Parathyroid adenoma (tissue), 2 donors: Measurements from ENCODE around the gene BAZ1B.
"Not testable (repeated sequence)": the region's sequence is repeated elsewhere in the genome, so short reads cannot be mapped to it uniquely, and the experiment has no call there.

Experiments
- H2AFZ ChIP-seq: fragments of 300-600 bp; sonication (generic); one replicate; pipeline ENCODE4 v1.7.0; 2017; ENCODE audit warnings: antibody characterized with exemption, mild to moderate bottlenecking
- H3K27ac ChIP-seq: fragments of 300-600 bp; sonication (generic); one replicate; pipeline ENCODE4 v1.7.0; 2017
- H3K27me3 ChIP-seq: fragments of 300-600 bp; sonication (generic); one replicate; pipeline ENCODE4 v1.7.0; 2017; ENCODE audit warnings: low read length; ENCODE audit not compliant: control insufficient read depth, insufficient read depth
- H3K36me3 ChIP-seq: fragments of 300-600 bp; sonication (generic); one replicate; pipeline ENCODE4 v1.7.0; 2017; ENCODE audit warnings: low read length; ENCODE audit not compliant: control insufficient read depth, insufficient read depth
- H3K4me1 ChIP-seq: fragments of 300-600 bp; sonication (generic); one replicate; pipeline ENCODE4 v1.7.0; 2017; ENCODE audit warnings: control low read depth
- H3K4me2 ChIP-seq: fragments of 300-600 bp; sonication (generic); one replicate; pipeline ENCODE4 v1.7.0; 2017; ENCODE audit warnings: low read length
- H3K4me3 ChIP-seq: fragments of 300-600 bp; sonication (generic); one replicate; pipeline ENCODE4 v1.7.0; 2017; ENCODE audit warnings: low read depth, low read length
- H3K79me2 ChIP-seq: fragments of 300-600 bp; sonication (generic); one replicate; pipeline ENCODE4 v1.7.0; 2017; ENCODE audit warnings: control low read depth
- H3K9ac ChIP-seq: fragments of 300-600 bp; sonication (generic); one replicate; pipeline ENCODE4 v1.7.0; 2017; ENCODE audit warnings: mild to moderate bottlenecking
- H3K9me3 ChIP-seq: fragments of 300-600 bp; sonication (generic); one replicate; pipeline ENCODE4 v1.7.0; 2017; ENCODE audit warnings: low read length; ENCODE audit not compliant: control insufficient read depth
- CTCF ChIP-seq: fragments of 300-600 bp; sonication (generic); IDR thresholded peaks from one replicate; pipeline ENCODE4 v1.7.0; 2017; ENCODE audit warnings: antibody characterized with exemption, mild to moderate bottlenecking
- donor health status: primary hyperparathyroidism.

BAZ1B gene

GRCh38 chr7:73434701-73435069 is 87.4 kb downstream of the BAZ1B start:
- no peak for TF ChIP-seq CTCF
- H3K9me3 ChIP-seq, result no peaks in the 10 kb centered on the region
- H3K27me3 ChIP-seq, result no peaks in the 10 kb centered on the region
- H3K36me3 ChIP-seq, result no peaks in the 10 kb centered on the region
- no peak overlapping the region for H3K4me3 ChIP-seq
- no peaks in the 10 kb centered on the region for H3K79me2 ChIP-seq
- H3K9ac ChIP-seq, result no peak overlapping the region
- no peak overlapping the region for H2AFZ ChIP-seq
- H3K27ac ChIP-seq, result no peak overlapping the region
- H3K4me2 ChIP-seq, result no peak overlapping the region
- no peaks in the 10 kb centered on the region for H3K4me1 ChIP-seq

- no peaks in the 10 kb centered on the region for H3K4me1 ChIP-seq
- H3K4me2 ChIP-seq, result peak overlapping the region; percentile 21
- H2AFZ ChIP-seq, result peak overlapping the region; percentile 56
- no peaks in the 10 kb centered on the region for H3K36me3 ChIP-seq
- no peak overlapping the region for H3K27ac ChIP-seq
- H3K9ac ChIP-seq, result no peak overlapping the region
- TF ChIP-seq CTCF, result no peak
- no peaks in the 10 kb centered on the region for H3K9me3 ChIP-seq
- H3K27me3 ChIP-seq, result no peaks in the 10 kb centered on the region
- no peak overlapping the region for H3K4me3 ChIP-seq
- H3K79me2 ChIP-seq, result no peaks in the 10 kb centered on the region
Observed at GRCh38 chr7:73433924-73434700, 88.0 kb downstream of the BAZ1B start.

GRCh38 chr7:73432676-73433075 is 89.4 kb downstream of the BAZ1B start:
- Histone ChIP-seq H3K4me3 (no peak overlapping the region), H3K9ac (no peak overlapping the region), H3K79me2 (no peaks in the 10 kb centered on the region), H3K4me1 (peaks cover 6% of the 10 kb centered on the region), H3K9me3 (no peaks in the 10 kb centered on the region), H3K27ac (no peak overlapping the region), H3K27me3 (no peaks in the 10 kb centered on the region), H3K4me2 (no peak overlapping the region), H2AFZ (no peak overlapping the region), H3K36me3 (no peaks in the 10 kb centered on the region)
- no peak for TF ChIP-seq CTCF

GRCh38 chr7:73431041-73431835 is 90.9 kb downstream of the BAZ1B start:
- no peaks in the 10 kb centered on the region for H3K36me3 ChIP-seq
- H3K4me3 ChIP-seq, result no peak overlapping the region
- no peaks in the 10 kb centered on the region for H3K27me3 ChIP-seq
- H3K9ac ChIP-seq, result no peak overlapping the region
- no peaks in the 10 kb centered on the region for H3K79me2 ChIP-seq
- H2AFZ ChIP-seq, result no peak overlapping the region
- no peak overlapping the region for H3K4me2 ChIP-seq
- peaks cover 6% of the 10 kb centered on the region for H3K4me1 ChIP-seq
- H3K9me3 ChIP-seq, result no peaks in the 10 kb centered on the region
- no peak overlapping the region for H3K27ac ChIP-seq
- no peak for TF ChIP-seq CTCF

GRCh38 chr7:73430540-73430939 is 91.6 kb downstream of the BAZ1B start:
- H3K27me3 ChIP-seq, result not testable (repeated sequence)

More at GRCh38 chr7:73430540-73430939, 91.6 kb downstream of the BAZ1B start:
- H3K4me2 ChIP-seq, H3K4me1 ChIP-seq, H3K36me3 ChIP-seq, H3K79me2 ChIP-seq, H3K9me3 ChIP-seq, H3K9ac ChIP-seq, H3K27ac ChIP-seq, H3K4me3 ChIP-seq, H2AFZ ChIP-seq: not testable (repeated sequence)
